ENCODE measurements around the gene TAS2R7.

- TF ChIP-seq CTCF (conservative IDR thresholded peaks at IDR 0.05) (no peak), EZH2 (IDR thresholded peaks at IDR 0.05; ENCODE audit: low read depth) (no peak)
Observed at GRCh38 chr12:10842862-10843261, 40.4 kb upstream of the TAS2R7 start.
